Panc1 (cell line): ENCODE measurements around the gene RGS3.

Source experiments
- CTCF ChIP-seq: fragments of 450-650 bp; IDR thresholded peaks from 2 replicates; pipeline ENCODE4 v1.5.1; 2017; ENCODE audit warnings: mild to moderate bottlenecking
- POLR2AphosphoS5 ChIP-seq: IDR thresholded peaks from 2 replicates; pipeline ENCODE4 v1.6.1; 2012; ENCODE audit warnings: mild to moderate bottlenecking, low read depth, low read length, moderate library complexity
- REST ChIP-seq, 2 experiments: IDR thresholded peaks; 2 replicates each; pipeline ENCODE4 v1.6.1; 2011 to 2012; ENCODE audit warnings: low read depth in 2 of 2, control low read depth in 1 of 2, low read length in 1 of 2, mild to moderate bottlenecking in 1 of 2, moderate library complexity in 1 of 2; ENCODE audit not compliant: insufficient read depth in 1 of 2
- SIN3A ChIP-seq: IDR thresholded peaks from 2 replicates; pipeline ENCODE4 v1.6.1; 2012; ENCODE audit warnings: low read depth, mild to moderate bottlenecking, low read length, moderate library complexity, borderline replicate concordance; ENCODE audit not compliant: insufficient read depth
- TCF7L2 ChIP-seq: IDR thresholded peaks from 2 replicates; pipeline ENCODE4 v1.6.1; 2011; ENCODE audit warnings: mild to moderate bottlenecking, low read depth, low read length, inconsistent platforms

- TF ChIP-seq CTCF (no peak), TCF7L2 (no peak), POLR2AphosphoS5 (no peak), SIN3A (no peak), REST (IDR thresholded peaks at IDR 0.05; ENCODE audit: insufficient read depth in 1 of 2, low read depth in 2 of 2, low read length in 1 of 2) (no peak)
Observed at GRCh38 chr9:113417370-113417769, 46.2 kb upstream of the RGS3 start.
